CD4-positive, alpha-beta memory T cell (primary cell): ENCODE results near the gene CDH5. TPM values are rescaled to one million over a fixed set of nuclear protein-coding genes. Genes with fewer than 3 reads are reported as not detected.

Source experiments
- CTCF ChIA-PET: fragments of 350-600 bp; sonication (Branson Sonifier 250); formaldehyde crosslinking; loops from one replicate; lab custom pipeline; 2021; ENCODE audit warnings: inconsistent platforms; ENCODE audit not compliant: partially characterized antibody; lab: Charles Lee
- POLR2A ChIA-PET: fragments of 350-600 bp; sonication (Branson Sonifier 250); formaldehyde crosslinking; loops from one replicate; lab custom pipeline; 2021; ENCODE audit not compliant: partially characterized antibody; lab: Charles Lee
- DNase-seq, 5 donors: peaks; one replicate each; pipeline versions ENCODE4 v3.0.0 to v3.0.0-alpha.2; 2020 to 2022; ENCODE audit warnings: mixed read lengths in 1 of 5
- H3K27ac ChIP-seq: one replicate; pipeline ENCODE4 v1.7.0; 2013; ENCODE audit warnings: low read depth, low read length
- H3K27me3 ChIP-seq: 2 replicates; pipeline ENCODE4 v1.7.0; 2013; ENCODE audit warnings: mild to moderate bottlenecking, low read length, moderate library complexity; ENCODE audit not compliant: insufficient read depth
- H3K36me3 ChIP-seq: 2 replicates; pipeline ENCODE4 v1.7.0; 2013; ENCODE audit warnings: mild to moderate bottlenecking, low read length, moderate library complexity; ENCODE audit not compliant: insufficient read depth
- H3K4me1 ChIP-seq: 2 replicates; pipeline ENCODE4 v1.7.0; 2013; ENCODE audit warnings: mild to moderate bottlenecking, low read length, moderate library complexity; ENCODE audit not compliant: insufficient read depth
- H3K4me3 ChIP-seq, 2 donors: one replicate each; pipeline ENCODE4 v1.7.0; 2013; ENCODE audit warnings: low read length in 2 of 2, mild to moderate bottlenecking in 1 of 2
- H3K9me3 ChIP-seq, 2 donors: one replicate each; pipeline ENCODE4 v1.7.0; 2013; ENCODE audit warnings: low read length in 2 of 2, control low read depth in 1 of 2; ENCODE audit not compliant: control insufficient read depth in 1 of 2
- H3K27ac Mint-ChIP-seq, 7 donors: one replicate each; pipeline ENCODE4 v1.8.0; 2020 to 2021; ENCODE audit warnings: mixed read lengths in 7 of 7, mild to moderate bottlenecking in 6 of 7, inconsistent platforms in 3 of 7, moderate library complexity in 3 of 7
- H3K27me3 Mint-ChIP-seq, 2 donors: one replicate each; pipeline ENCODE4 v1.8.0; 2020 to 2021; ENCODE audit warnings: mixed read lengths in 2 of 2
- H3K36me3 Mint-ChIP-seq, 2 donors: one replicate each; pipeline ENCODE4 v1.8.0; 2020 to 2021; ENCODE audit warnings: mixed read lengths in 2 of 2, inconsistent platforms in 1 of 2, mild to moderate bottlenecking in 1 of 2
- H3K4me1 Mint-ChIP-seq, 4 donors: one replicate each; pipeline ENCODE4 v1.8.0; 2020 to 2021; ENCODE audit warnings: mixed read lengths in 4 of 4, mild to moderate bottlenecking in 1 of 4
- H3K4me3 Mint-ChIP-seq, 8 donors: one replicate each; pipeline ENCODE4 v1.8.0; 2020 to 2021; ENCODE audit warnings: mixed read lengths in 8 of 8, mild to moderate bottlenecking in 7 of 8, moderate library complexity in 6 of 8, inconsistent platforms in 3 of 8
- H3K9me3 Mint-ChIP-seq, 8 donors: one replicate each; pipeline ENCODE4 v1.8.0; 2020 to 2021; ENCODE audit warnings: mixed read lengths in 8 of 8, mild to moderate bottlenecking in 5 of 8, inconsistent platforms in 3 of 8, moderate library complexity in 1 of 8
- intact Hi-C: fragments of 100-400 bp; cut with micrococcal nuclease; formaldehyde crosslinking; loops from one replicate; pipeline ENCODE4 v1.15.1; 2023
- polyA plus RNA-seq, 2 donors: library from polyadenylated mRNA; unstranded; fragments of 300-500 nt; fragmentation: Illumina TruSeq; gene quantifications; one replicate each; pipeline ENCODE4 v1.2.3, GENCODE V29; 2021
- total RNA-seq, 2 experiments: library from RNA; stranded (reverse); gene quantifications; one replicate each; pipeline ENCODE4 v1.2.3, GENCODE V29; 2021

CDH5 gene
- total and polyA plus RNA-seq, 4 experiments from 2014 or later: not detected

DNA sequence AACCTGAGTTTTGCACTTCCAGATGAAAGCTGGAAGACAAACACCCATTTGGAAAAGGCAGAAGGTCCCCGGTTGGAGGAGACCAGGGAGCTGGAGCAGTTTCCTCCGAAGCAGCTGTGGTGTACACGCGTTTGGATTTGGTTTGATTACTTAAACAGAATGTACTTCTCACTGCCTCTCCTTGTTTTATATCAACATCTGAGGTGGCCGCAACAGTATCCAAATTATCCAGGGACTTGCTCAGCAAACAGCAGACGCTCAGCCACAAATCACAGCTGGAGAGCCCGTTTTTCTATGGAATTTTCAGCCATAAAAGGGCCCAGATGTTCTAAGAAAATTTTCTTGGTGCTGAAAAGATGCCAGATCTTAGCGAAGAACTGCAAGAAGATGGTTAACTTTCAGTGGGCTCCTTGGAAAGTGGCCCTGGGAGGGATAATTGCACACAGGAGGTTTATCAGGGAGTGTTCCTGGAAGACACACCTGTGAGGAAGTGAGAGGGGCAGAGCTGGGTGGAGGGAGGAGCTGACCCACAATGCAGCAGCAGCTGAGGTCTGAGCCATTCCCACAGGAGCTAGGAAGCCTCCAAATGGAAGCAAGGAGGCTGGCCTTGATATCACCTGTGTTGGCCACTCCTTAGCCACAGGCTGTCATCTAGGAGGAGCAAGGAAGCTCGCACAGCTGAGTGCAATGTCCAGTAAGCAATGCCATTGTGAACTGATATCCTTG, 28.9 kb upstream of the CDH5 start:
- no peak overlapping the region for H3K27ac Mint-ChIP-seq
- CTCF ChIA-PET: interaction anchor here (0.8 to 3.2 kb wide), 3 partner anchors 19 to 21 kb away, joined by 3 to 12 read pairs (median 4); no protein-coding TSS in a partner anchor
- intact Hi-C loops: no loop called here
- no peak for DNase-seq
- Histone ChIP-seq H3K4me1 (no peaks in the 10 kb centered on the region), H3K4me3 (no peak overlapping the region), H3K36me3 (no peaks in the 10 kb centered on the region), H3K27me3 (peaks cover 6% of the 10 kb centered on the region), H3K27ac (no peak overlapping the region), H3K9me3 (no peaks in the 10 kb centered on the region)
- no peaks in the 10 kb centered on the region for H3K36me3 Mint-ChIP-seq
- POLR2A ChIA-PET: no interaction called here
- H3K4me1 Mint-ChIP-seq: no peaks in the 10 kb centered on the region
- peaks cover 15 to 33% of the 10 kb centered on the region in 2 donors for H3K27me3 Mint-ChIP-seq
- H3K4me3 Mint-ChIP-seq: no peak overlapping the region
- H3K9me3 Mint-ChIP-seq: peaks cover 0 to 8% (median 0%) of the 10 kb centered on the region in 8 donors

DNA sequence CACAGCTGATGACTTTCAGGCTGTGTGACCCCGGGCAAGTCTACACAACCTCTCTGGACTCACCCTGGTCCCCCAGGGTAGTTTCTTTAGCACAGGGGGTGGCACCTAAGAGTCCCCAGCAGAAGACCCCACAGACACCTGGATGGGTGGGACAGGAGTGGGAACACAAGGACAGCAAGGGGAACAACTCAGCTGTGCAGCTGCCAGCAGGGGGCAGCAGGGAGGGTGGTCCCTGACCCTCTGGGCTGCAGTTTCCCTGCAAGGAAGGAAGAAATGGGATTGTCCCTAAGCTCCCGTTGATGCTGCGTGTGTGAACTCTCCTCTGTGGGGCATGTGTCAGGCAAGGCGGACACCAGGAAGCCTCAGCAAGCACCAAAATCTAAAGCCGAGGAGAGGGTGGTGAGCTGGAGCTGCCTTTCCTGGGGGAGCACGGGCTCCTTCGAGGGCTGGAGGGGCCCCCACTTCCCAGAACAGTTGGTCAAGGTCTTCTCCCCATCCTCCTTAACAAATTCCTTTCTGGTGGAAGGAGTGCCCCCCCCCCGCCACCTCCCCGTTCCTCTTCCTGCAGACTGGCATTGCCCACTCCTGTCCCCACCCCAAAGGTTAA, 24.1 kb upstream of the CDH5 start:
- ChIA-PET POLR2A (no interaction called here), CTCF (interaction anchor here (1.1 to 3.9 kb wide), 5 partner anchors 13 to 63 kb away, joined by 3 to 23 read pairs (median 5); no protein-coding TSS in a partner anchor)
- no peaks in the 10 kb centered on the region for H3K9me3 ChIP-seq
- peaks cover 17 to 34% of the 10 kb centered on the region in 2 donors for H3K27me3 Mint-ChIP-seq
- peaks cover 0 to 4% (median 0%) of the 10 kb centered on the region in 8 donors for H3K9me3 Mint-ChIP-seq
- no peak for DNase-seq
- H3K27ac ChIP-seq: no peak overlapping the region
- H3K4me3 ChIP-seq: no peak overlapping the region
- no peaks in the 10 kb centered on the region for H3K36me3 ChIP-seq
- H3K4me3 Mint-ChIP-seq: peak overlapping the region in 1 of 8 donors; percentile 3
- H3K27me3 ChIP-seq: no peaks in the 10 kb centered on the region
- no peaks in the 10 kb centered on the region for H3K36me3 Mint-ChIP-seq
- no peaks in the 10 kb centered on the region for H3K4me1 Mint-ChIP-seq
- no peak overlapping the region for H3K27ac Mint-ChIP-seq
- intact Hi-C loops: no loop called here
- H3K4me1 ChIP-seq: no peaks in the 10 kb centered on the region

- POLR2A ChIA-PET: no interaction called here
- Mint-ChIP-seq H3K9me3 (peaks cover 0 to 3% (median 0%) of the 10 kb centered on the region in 8 donors), H3K36me3 (no peaks in the 10 kb centered on the region), H3K4me3 (no peak overlapping the region), H3K4me1 (no peaks in the 10 kb centered on the region), H3K27ac (no peak overlapping the region), H3K27me3 (peaks cover 25 to 41% of the 10 kb centered on the region in 2 donors)
- no peaks in the 10 kb centered on the region for H3K36me3 ChIP-seq
- no peaks in the 10 kb centered on the region for H3K9me3 ChIP-seq
- CTCF ChIA-PET: interaction anchor here (0.8 to 3.8 kb wide), 11 partner anchors 9 to 25 kb away, joined by 3 to 27 read pairs (median 4); no protein-coding TSS in a partner anchor
- no peaks in the 10 kb centered on the region for H3K4me1 ChIP-seq
- no peak overlapping the region for H3K4me3 ChIP-seq
- intact Hi-C loops: no loop called here
- no peak overlapping the region for H3K27ac ChIP-seq
- no peaks in the 10 kb centered on the region for H3K27me3 ChIP-seq
- DNase-seq: peak in 4 of 5 donors; percentile 13 to 24 (median 19)
These were observed 21.9 kb upstream of the CDH5 start for GRCh38 chr16:66344533-66345145.

DNA sequence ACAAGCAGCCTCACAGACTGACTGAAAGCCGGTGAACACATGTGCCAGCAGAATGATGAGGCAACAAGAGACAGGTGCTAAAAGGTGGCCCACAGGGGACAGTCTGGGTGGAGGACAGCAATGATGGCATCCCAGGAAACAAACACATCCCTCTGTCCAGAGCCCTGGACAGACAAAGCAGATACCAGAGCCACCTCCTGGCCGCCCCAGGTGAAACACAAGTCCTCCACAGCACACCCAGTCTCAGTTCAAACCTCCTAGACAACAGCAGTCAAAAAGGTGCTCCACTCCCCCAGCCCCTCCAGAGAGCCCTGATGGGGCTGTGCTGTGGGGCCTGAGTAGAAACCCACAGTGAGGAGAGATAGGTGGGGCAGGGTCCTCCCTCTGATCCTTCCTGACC, 20.3 kb upstream of the CDH5 start:
- Mint-ChIP-seq H3K4me1 (no peaks in the 10 kb centered on the region), H3K27ac (no peak overlapping the region), H3K27me3 (peaks cover 28 to 41% of the 10 kb centered on the region in 2 donors), H3K9me3 (peaks cover 0 to 3% (median 0%) of the 10 kb centered on the region in 8 donors), H3K36me3 (no peaks in the 10 kb centered on the region), H3K4me3 (no peak overlapping the region)
- Histone ChIP-seq H3K36me3 (no peaks in the 10 kb centered on the region), H3K4me3 (no peak overlapping the region), H3K9me3 (no peaks in the 10 kb centered on the region), H3K27me3 (no peaks in the 10 kb centered on the region), H3K4me1 (no peaks in the 10 kb centered on the region), H3K27ac (no peak overlapping the region)
- ChIA-PET POLR2A (no interaction called here), CTCF (interaction anchor here (1.7 to 3.8 kb wide), 2 partner anchors 8 to 12 kb away, joined by 9 to 27 read pairs; no protein-coding TSS in a partner anchor)
- DNase-seq: no peak
- intact Hi-C loops: no loop called here

DNA sequence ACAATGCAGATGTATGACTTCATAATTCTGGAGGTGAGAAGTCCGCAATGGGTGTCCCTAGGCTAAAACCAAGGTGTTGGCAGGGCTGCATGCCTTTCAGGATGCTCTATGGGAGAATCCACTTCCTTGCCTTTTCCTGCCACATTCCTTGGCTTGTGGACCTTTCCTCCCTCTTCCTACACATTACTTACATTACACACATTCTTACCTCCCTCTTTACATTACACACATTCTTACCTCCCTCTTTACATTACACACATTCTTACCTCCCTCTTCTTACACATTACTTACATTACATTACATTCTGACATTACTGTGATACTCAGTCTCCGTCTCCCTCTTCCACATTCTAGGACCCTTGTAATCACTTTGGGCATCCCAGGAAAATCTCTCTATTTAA, 14.2 kb upstream of the CDH5 start:
- no peaks in the 10 kb centered on the region for H3K36me3 ChIP-seq
- peaks cover 27 to 43% of the 10 kb centered on the region in 2 donors for H3K27me3 Mint-ChIP-seq
- H3K4me3 Mint-ChIP-seq: no peak overlapping the region
- H3K36me3 Mint-ChIP-seq: no peaks in the 10 kb centered on the region
- CTCF ChIA-PET: no interaction called here
- H3K27ac Mint-ChIP-seq: no peak overlapping the region
- POLR2A ChIA-PET: no interaction called here
- no peak overlapping the region for H3K27ac ChIP-seq
- intact Hi-C loops: no loop called here
- no peak for DNase-seq
- no peak overlapping the region for H3K4me3 ChIP-seq
- no peaks in the 10 kb centered on the region for H3K27me3 ChIP-seq
- peaks cover 0 to under 1% (median under 1%) of the 10 kb centered on the region in 4 donors for H3K4me1 Mint-ChIP-seq
- H3K9me3 Mint-ChIP-seq: peaks cover 0 to 4% (median 0%) of the 10 kb centered on the region in 8 donors
- no peaks in the 10 kb centered on the region for H3K9me3 ChIP-seq
- no peaks in the 10 kb centered on the region for H3K4me1 ChIP-seq

- DNase-seq: no peak
- Mint-ChIP-seq H3K4me1 (peaks cover 0 to 3% (median under 1%) of the 10 kb centered on the region in 4 donors), H3K9me3 (peaks cover 0 to 4% (median 0%) of the 10 kb centered on the region in 8 donors), H3K27me3 (peaks cover 30 to 45% of the 10 kb centered on the region in 2 donors), H3K36me3 (no peaks in the 10 kb centered on the region), H3K27ac (no peak overlapping the region), H3K4me3 (no peak overlapping the region)
- H3K4me3 ChIP-seq: no peak overlapping the region
- H3K9me3 ChIP-seq: no peaks in the 10 kb centered on the region
- no peak overlapping the region for H3K27ac ChIP-seq
- POLR2A ChIA-PET: no interaction called here
- no peaks in the 10 kb centered on the region for H3K27me3 ChIP-seq
- H3K36me3 ChIP-seq: no peaks in the 10 kb centered on the region
- intact Hi-C loops: no loop called here
- CTCF ChIA-PET: interaction anchor here (2.5 to 5.5 kb wide), 2 partner anchors 7 to 12 kb away, joined by 9 to 23 read pairs; no protein-coding TSS in a partner anchor
- no peaks in the 10 kb centered on the region for H3K4me1 ChIP-seq
These were observed 13.4 kb upstream of the CDH5 start for GRCh38 chr16:66353055-66353454.
